ENCODE data around the gene PSPH. TPM values are rescaled to one million over a fixed set of nuclear protein-coding genes. Genes with fewer than 3 reads are reported as not detected.

The PSPH gene
- polyA plus RNA-seq, 1 of the 3 experiments (the other 2 are of a cell fraction), result 50.5 TPM

GRCh38 chr7:55973747-55974250, 77.4 kb downstream of the PSPH start:
- H3K9me2 ChIP-seq, result no peaks in the 10 kb centered on the region
- H3K4me3 ChIP-seq (ENCODE audit: low read depth in 2 of 2, low read length in 1 of 2), result no peak overlapping the region
- H3K9me3 ChIP-seq, result no peaks in the 10 kb centered on the region
- no peak for DNase-seq
- H3K4me2 ChIP-seq, result no peak overlapping the region
- H3K27ac ChIP-seq (ENCODE audit: low read depth in 2 of 2, low read length in 1 of 2), result no peak overlapping the region
- TF ChIP-seq, protein P1, sequence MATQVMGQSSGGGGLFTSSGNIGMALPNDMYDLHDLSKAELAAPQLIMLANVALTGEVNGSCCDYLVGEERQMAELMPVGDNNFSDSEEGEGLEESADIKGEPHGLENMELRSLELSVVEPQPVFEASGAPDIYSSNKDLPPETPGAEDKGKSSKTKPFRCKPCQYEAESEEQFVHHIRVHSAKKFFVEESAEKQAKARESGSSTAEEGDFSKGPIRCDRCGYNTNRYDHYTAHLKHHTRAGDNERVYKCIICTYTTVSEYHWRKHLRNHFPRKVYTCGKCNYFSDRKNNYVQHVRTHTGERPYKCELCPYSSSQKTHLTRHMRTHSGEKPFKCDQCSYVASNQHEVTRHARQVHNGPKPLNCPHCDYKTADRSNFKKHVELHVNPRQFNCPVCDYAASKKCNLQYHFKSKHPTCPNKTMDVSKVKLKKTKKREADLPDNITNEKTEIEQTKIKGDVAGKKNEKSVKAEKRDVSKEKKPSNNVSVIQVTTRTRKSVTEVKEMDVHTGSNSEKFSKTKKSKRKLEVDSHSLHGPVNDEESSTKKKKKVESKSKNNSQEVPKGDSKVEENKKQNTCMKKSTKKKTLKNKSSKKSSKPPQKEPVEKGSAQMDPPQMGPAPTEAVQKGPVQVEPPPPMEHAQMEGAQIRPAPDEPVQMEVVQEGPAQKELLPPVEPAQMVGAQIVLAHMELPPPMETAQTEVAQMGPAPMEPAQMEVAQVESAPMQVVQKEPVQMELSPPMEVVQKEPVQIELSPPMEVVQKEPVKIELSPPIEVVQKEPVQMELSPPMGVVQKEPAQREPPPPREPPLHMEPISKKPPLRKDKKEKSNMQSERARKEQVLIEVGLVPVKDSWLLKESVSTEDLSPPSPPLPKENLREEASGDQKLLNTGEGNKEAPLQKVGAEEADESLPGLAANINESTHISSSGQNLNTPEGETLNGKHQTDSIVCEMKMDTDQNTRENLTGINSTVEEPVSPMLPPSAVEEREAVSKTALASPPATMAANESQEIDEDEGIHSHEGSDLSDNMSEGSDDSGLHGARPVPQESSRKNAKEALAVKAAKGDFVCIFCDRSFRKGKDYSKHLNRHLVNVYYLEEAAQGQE (IDR thresholded peaks at IDR 0.05; ENCODE audit: low read depth, low read length), result no peak
- TF ChIP-seq CHD2 (IDR thresholded peaks at IDR 0.05; ENCODE audit: low read length, partially characterized antibody), result no peak
- no peak for TF ChIP-seq GATA2 (CRISPR knock-in tag; IDR thresholded peaks at IDR 0.05)
- TF ChIP-seq YY1 (IDR thresholded peaks at IDR 0.05; ENCODE audit: low read depth), result no peak
- TF ChIP-seq PBX3 (IDR thresholded peaks at IDR 0.05), result no peak
- no peak for TF ChIP-seq ZBTB33 (IDR thresholded peaks at IDR 0.05; ENCODE audit: borderline replicate concordance, low read depth)
- TF ChIP-seq RAD21 (IDR thresholded peaks at IDR 0.05; ENCODE audit: low read length), result no peak
- TF ChIP-seq NRF1 (IDR thresholded peaks at IDR 0.05; ENCODE audit: low read depth, low read length), result no peak
- no peak for TF ChIP-seq GABPA (IDR thresholded peaks at IDR 0.05; ENCODE audit: low read depth)
- no peak for TF ChIP-seq TCF12 (IDR thresholded peaks at IDR 0.05)
- no peak for TF ChIP-seq SMC3 (IDR thresholded peaks at IDR 0.05; ENCODE audit: low read depth, low read length)
- no peak for TF ChIP-seq FOSL2 (IDR thresholded peaks at IDR 0.05; ENCODE audit: borderline replicate concordance, low read depth)
- TF ChIP-seq EZH2phosphoT487 (IDR thresholded peaks at IDR 0.05; ENCODE audit: borderline replicate concordance, low read depth), result no peak
- no peak for TF ChIP-seq JUND (IDR thresholded peaks at IDR 0.05)
- TF ChIP-seq USF2 (IDR thresholded peaks at IDR 0.05; ENCODE audit: borderline replicate concordance, low read depth, low read length), result no peak
- TF ChIP-seq NFIC (IDR thresholded peaks at IDR 0.05; ENCODE audit: borderline replicate concordance), result no peak
- no peak for TF ChIP-seq EP300 (IDR thresholded peaks at IDR 0.05; ENCODE audit: borderline replicate concordance in 1 of 2, low read depth in 1 of 2, low read length in 1 of 2)
- TF ChIP-seq ELF1 (IDR thresholded peaks at IDR 0.05), result no peak
- no peak for TF ChIP-seq RCOR1 (IDR thresholded peaks at IDR 0.05; ENCODE audit: low read length)
- H3F3A ChIP-seq (replicated peaks; ENCODE audit: insufficient read depth), result no peaks in the 10 kb centered on the region
- CTCF ChIA-PET, result interaction anchor here (0.7 to 1.6 kb wide), 3 partner anchors 9 to 607 kb away, joined by 3 to 4 read pairs (median 4); no protein-coding TSS in a partner anchor
- H3K36me3 ChIP-seq (replicated peaks in 1 of 2; ENCODE audit: control insufficient read depth in 1 of 2, insufficient read depth in 2 of 2, low read length in 1 of 2), result peaks cover 8 to 16% of the 10 kb centered on the region in 2 experiments
- peaks cover 66% of the 10 kb centered on the region for H4K20me1 ChIP-seq (ENCODE audit: insufficient read depth)
- POLR2A ChIA-PET, result no interaction called here
- 97% methylated on average over 7 of the region's 7 CpGs for WGBS (ENCODE audit: low lambda C conversion rate)
- H3K4me1 ChIP-seq (ENCODE audit: control insufficient read depth in 1 of 2, insufficient read depth in 2 of 2, low read depth in 1 of 2, low read length in 1 of 2), result peaks cover 4% of the 10 kb centered on the region in 2 experiments; a peak in 3 of 4 replicates
- peaks cover 81% of the 10 kb centered on the region for H3K79me2 ChIP-seq (ENCODE audit: insufficient read depth)
- no peaks in the 10 kb centered on the region for H3K27me3 ChIP-seq (ENCODE audit: insufficient read depth)
- H3K9ac ChIP-seq, result no peak overlapping the region
- no peak overlapping the region for H2AFZ ChIP-seq (ENCODE audit: low read depth)
